GM18520 (cell line): Measurements from ENCODE around the gene NALCN.

Experiments
- ATAC-seq: cut with Tn5 transposase; IDR thresholded peaks from one replicate; pipeline ENCODE4 v1.9.1; 2021; ENCODE audit not compliant: unreplicated experiment

Gene NALCN

GRCh38 chr13:101049166-101049850 is 367.0 kb downstream of the NALCN start:
- ATAC-seq: no peak

DNA sequence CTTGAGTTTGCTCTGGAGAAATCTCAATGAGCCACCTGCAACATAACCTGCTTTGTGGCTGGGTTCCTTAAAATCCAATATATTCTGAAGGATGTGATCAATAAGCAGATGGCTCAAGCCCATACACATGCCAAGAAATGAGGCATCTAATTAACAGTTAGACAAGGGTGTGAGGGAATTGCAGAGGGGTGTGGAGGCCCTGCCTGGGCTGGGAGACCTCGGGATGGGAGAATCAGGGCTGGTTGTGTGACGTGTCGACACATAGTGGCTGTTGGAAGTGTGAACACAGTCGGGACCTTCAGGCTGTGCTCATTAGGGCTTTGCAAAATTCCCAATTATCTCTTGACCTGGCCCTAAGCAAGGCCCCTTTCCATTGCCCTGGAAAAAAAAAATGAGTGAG is 379.8 kb downstream of the NALCN start:
- no peak for ATAC-seq

GRCh38 chr13:101035119-101035620 is 381.1 kb downstream of the NALCN start:
- no peak for ATAC-seq

- no peak for ATAC-seq
These were observed 389.4 kb downstream of the NALCN start for GRCh38 chr13:101026736-101027398.

DNA sequence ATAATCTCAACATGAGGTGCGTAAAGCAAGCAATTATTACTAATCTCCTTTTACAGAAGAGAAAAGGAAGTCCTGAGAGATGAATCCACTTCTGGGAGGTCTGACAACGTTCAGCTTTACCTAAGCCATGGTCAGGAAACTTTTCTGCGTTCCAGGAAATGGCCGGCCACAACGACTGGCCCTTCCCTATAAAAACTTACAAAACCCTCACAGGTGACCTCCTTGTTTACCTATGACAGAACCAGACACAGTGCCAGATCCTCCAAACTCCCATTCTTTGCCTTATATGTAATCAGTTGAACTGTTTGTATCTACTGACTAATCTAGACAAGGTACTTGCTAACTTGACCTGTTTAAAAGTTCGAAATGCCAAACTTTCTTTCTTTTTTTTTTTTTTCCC is 390.0 kb downstream of the NALCN start:
- no peak for ATAC-seq

DNA sequence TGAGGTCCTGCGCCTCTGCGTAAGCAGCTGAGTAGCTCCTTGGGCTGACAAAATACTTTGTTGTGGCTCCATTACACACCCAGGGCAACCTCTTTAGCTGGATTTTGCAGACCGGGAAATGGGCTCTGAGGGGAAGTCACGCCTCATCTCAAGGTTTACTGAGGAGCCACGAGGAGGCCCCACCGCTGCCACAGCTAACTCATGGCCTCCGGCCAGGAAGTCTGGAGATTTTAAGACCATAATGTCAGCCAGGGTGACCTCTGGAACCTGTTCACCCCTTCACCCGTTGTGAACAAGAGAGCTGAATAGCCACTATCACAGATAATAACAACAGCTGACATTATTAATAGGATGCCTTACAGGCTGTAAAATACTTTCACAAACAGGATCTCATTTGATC is 390.4 kb downstream of the NALCN start:
- no peak for ATAC-seq

- no peak for ATAC-seq
These were observed 390.8 kb downstream of the NALCN start for GRCh38 chr13:101025519-101025918.

GRCh38 chr13:101019126-101019525 is 397.2 kb downstream of the NALCN start:
- ATAC-seq: no peak

- ATAC-seq: no peak
These were observed 397.6 kb downstream of the NALCN start for GRCh38 chr13:101018720-101019119.

DNA sequence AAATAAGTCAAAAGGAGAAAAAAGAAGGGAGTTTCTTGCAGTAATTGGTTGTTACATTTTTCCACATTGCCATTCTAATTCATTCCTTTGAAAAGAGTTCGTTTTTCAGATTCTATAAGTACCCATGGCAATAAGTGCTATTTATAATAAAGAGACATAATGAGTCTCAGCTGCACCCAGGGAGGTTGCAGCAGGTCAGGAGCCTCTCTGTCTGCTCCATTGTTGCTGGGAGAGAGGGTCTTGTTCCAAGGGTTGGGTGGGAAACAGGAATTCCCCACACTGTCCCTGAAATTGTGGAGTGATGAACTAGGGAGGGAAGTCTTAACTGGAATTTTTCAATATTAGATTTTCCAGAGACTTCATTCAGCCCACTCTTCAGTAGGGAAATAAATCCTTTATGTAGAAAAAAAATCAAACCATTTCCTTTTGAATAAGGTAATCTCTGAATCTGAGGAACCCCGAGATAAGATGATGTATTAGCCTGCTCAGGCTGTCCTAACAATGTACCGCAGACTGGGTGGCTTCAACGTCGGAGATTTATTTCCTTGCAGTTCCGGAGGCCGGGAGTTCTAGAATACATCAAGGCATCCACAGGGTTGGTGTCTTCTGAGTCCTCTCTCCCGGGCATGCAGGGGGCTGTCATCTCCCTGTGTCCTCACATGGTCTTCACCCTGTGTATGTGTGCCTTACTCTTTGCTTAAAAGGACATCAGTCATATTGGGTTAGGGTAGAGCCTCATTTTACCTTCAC is 399.0 kb downstream of the NALCN start:
- ATAC-seq: no peak

DNA sequence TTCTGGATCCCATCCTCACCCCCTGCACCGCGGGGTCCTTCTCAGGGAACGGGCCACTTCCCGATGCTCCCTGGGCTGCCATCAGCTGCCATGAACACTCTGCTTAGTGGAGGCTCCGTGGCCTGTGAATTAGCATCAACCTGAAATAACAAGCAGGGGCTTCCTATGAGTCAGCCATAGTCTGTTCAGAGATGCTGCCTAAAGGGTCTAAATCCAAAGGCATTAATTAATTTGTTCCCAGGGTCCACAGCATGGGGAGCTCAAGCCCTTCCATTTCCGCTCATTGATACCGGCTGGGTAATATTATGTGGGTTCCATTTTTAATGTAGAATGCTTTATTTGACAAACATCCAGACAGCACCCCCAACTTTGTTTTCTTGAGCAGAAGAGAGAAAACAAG is 399.8 kb downstream of the NALCN start:
- ATAC-seq: no peak

GRCh38 chr13:101013245-101013644 is 403.1 kb downstream of the NALCN start:
- no peak for ATAC-seq

GRCh38 chr13:101010100-101010499 is 406.2 kb downstream of the NALCN start:
- ATAC-seq: no peak

DNA sequence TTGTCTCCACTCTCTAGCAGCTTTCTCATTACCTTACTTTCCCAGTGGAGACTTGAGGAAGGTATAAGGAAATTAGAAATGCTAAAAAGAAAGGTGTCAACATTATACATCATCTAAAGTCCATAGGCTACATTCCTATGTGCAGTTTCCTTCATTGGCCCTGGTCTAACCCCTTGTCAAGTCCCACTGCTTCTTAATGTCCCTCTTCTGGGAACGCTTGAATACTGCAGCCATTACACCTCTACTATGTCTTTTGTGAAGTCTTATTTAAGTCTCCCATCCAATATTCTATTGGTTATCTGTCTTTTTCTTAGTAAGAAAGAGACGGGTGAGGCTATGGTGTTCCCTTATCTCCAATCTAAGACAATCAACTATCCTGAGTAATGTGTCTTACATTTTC is 409.1 kb downstream of the NALCN start:
- no peak for ATAC-seq
